Breast epithelium (tissue), 3 donors: Measurements from ENCODE around the gene HDLBP.

ENCODE experiments used
- CTCF ChIP-seq, 3 donors: fragments of 450-650 bp; IDR thresholded peaks; one replicate each; pipeline ENCODE4 v1.5.1; 2016 to 2017; ENCODE audit warnings: antibody characterized with exemption in 3 of 3, mild to moderate bottlenecking in 3 of 3, moderate library complexity in 3 of 3
- POLR2A ChIP-seq: fragments of 450-650 bp; IDR thresholded peaks from one replicate; pipeline ENCODE4 v1.6.1; 2016; ENCODE audit warnings: antibody characterized with exemption, mild to moderate bottlenecking, moderate library complexity

GRCh38 chr2:241190291-241190981, 125.0 kb downstream of the HDLBP start:
- TF ChIP-seq POLR2A = no peak
- TF ChIP-seq CTCF (IDR thresholded peaks at IDR 0.05) = no peak
